SK-N-SH treated with all-trans-retinoic acid at 6 μM for 48 hours (cell line): ENCODE results near the gene PCBD2.

Source experiments
- ATAC-seq: fragments of 200-7000 bp; cut with Tn5 transposase; 3 replicates; pipeline ENCODE4 v1.9.1; 2020; ENCODE audit warnings: mild to moderate bottlenecking, moderate library complexity
- ARNTL ChIP-seq: fragments of 450-650 bp; formaldehyde crosslinking; IDR thresholded peaks from 2 replicates; pipeline ENCODE4 v1.5.0; 2020; ENCODE audit warnings: low read depth, mild to moderate bottlenecking, moderate library complexity, borderline replicate concordance
- BACH2 ChIP-seq: fragments of 250-450 bp; sonication (Bioruptor Pico); IDR thresholded peaks from 2 replicates; pipeline ENCODE4 v1.9.0; 2021; ENCODE audit warnings: mild to moderate bottlenecking, borderline replicate concordance
- CREB5 ChIP-seq: fragments of 250-450 bp; sonication (Bioruptor Pico); IDR thresholded peaks from 2 replicates; pipeline ENCODE4 v1.5.1; 2020; ENCODE audit warnings: low read depth, mild to moderate bottlenecking, moderate library complexity
- CSDC2 ChIP-seq: fragments of 250-450 bp; sonication (Bioruptor Pico); IDR thresholded peaks from 2 replicates; pipeline ENCODE4 v1.5.0; 2020; ENCODE audit warnings: mild to moderate bottlenecking, moderate library complexity
- CSRNP3 ChIP-seq: fragments of 250-450 bp; sonication (Bioruptor Pico); IDR thresholded peaks from 2 replicates; pipeline ENCODE4 v1.5.1; 2021; ENCODE audit warnings: mild to moderate bottlenecking, moderate library complexity
- ESRRG ChIP-seq: fragments of 250-450 bp; sonication (Bioruptor Pico); IDR thresholded peaks from 2 replicates; pipeline ENCODE4 v1.6.1; 2021; ENCODE audit warnings: mild to moderate bottlenecking
- GLIS3 ChIP-seq: fragments of 250-450 bp; sonication (Bioruptor Pico); IDR thresholded peaks from 2 replicates; pipeline ENCODE4 v1.5.0; 2020; ENCODE audit warnings: mild to moderate bottlenecking, moderate library complexity
- ISL1 ChIP-seq: fragments of 250-450 bp; sonication (Bioruptor Pico); IDR thresholded peaks from 2 replicates; pipeline ENCODE4 v2.1.2; 2022; ENCODE audit warnings: mild to moderate bottlenecking, moderate library complexity
- OSR1 ChIP-seq: fragments of 250-450 bp; sonication (Bioruptor Pico); IDR thresholded peaks from 2 replicates; pipeline ENCODE4 v1.8.0; 2022; ENCODE audit warnings: moderate library complexity, mild to moderate bottlenecking, inconsistent platforms
- PATZ1 ChIP-seq: fragments of 250-450 bp; sonication (Bioruptor Pico); IDR thresholded peaks from 2 replicates; pipeline ENCODE4 v1.8.0; 2020; ENCODE audit warnings: mild to moderate bottlenecking, moderate library complexity, borderline replicate concordance
- POU6F1 ChIP-seq: fragments of 250-450 bp; sonication (Bioruptor Pico); IDR thresholded peaks from 2 replicates; pipeline ENCODE4 v1.8.0; 2021; ENCODE audit warnings: low read depth, mild to moderate bottlenecking, moderate library complexity, borderline replicate concordance
- PPARA ChIP-seq: fragments of 250-450 bp; sonication (Bioruptor Pico); IDR thresholded peaks from 2 replicates; pipeline ENCODE4 v1.5.0; 2020; ENCODE audit warnings: mild to moderate bottlenecking, borderline replicate concordance
- RARB ChIP-seq: fragments of 250-450 bp; sonication (Bioruptor Pico); IDR thresholded peaks from 2 replicates; pipeline ENCODE4 v1.8.0; 2021; ENCODE audit warnings: mild to moderate bottlenecking, moderate library complexity
- SNAI2 ChIP-seq: fragments of 250-450 bp; sonication (Bioruptor Pico); IDR thresholded peaks from 2 replicates; pipeline ENCODE4 v1.5.0; 2020; ENCODE audit warnings: mild to moderate bottlenecking, moderate library complexity
- TOX ChIP-seq: fragments of 250-450 bp; sonication (Bioruptor Pico); IDR thresholded peaks from 2 replicates; pipeline ENCODE4 v1.8.0; 2021; ENCODE audit warnings: mild to moderate bottlenecking, moderate library complexity, borderline replicate concordance
- TSHZ2 ChIP-seq: fragments of 250-450 bp; sonication (Bioruptor Pico); IDR thresholded peaks from 2 replicates; pipeline ENCODE4 v1.5.0; 2020; ENCODE audit warnings: mild to moderate bottlenecking, moderate library complexity
- ZFP3 ChIP-seq: fragments of 250-450 bp; sonication (Bioruptor Pico); IDR thresholded peaks from 2 replicates; pipeline ENCODE4 v1.5.0; 2020; ENCODE audit warnings: mild to moderate bottlenecking, moderate library complexity
- ZNF565 ChIP-seq: fragments of 450-650 bp; formaldehyde crosslinking; conservative IDR thresholded peaks from 2 replicates; pipeline ENCODE4 v1.5.0; 2020; ENCODE audit warnings: low read depth, mild to moderate bottlenecking, moderate library complexity
- ZNF70 ChIP-seq: fragments of 450-650 bp; formaldehyde crosslinking; IDR thresholded peaks from 2 replicates; pipeline ENCODE4 v1.5.0; 2020; ENCODE audit warnings: mild to moderate bottlenecking, moderate library complexity
- ZNF8 ChIP-seq: fragments of 450-650 bp; formaldehyde crosslinking; IDR thresholded peaks from 2 replicates; pipeline ENCODE4 v1.5.0; 2020; ENCODE audit warnings: mild to moderate bottlenecking, moderate library complexity

The PCBD2 gene

GRCh38 chr5:134967607-134968006 lies 62.7 kb downstream of the PCBD2 start, which contains the start of gene CATSPER3:
CATSPER3 (plus strand) TSS chr5:134967907; CDS start chr5:134967992, 85 bp downstream.
- TF ChIP-seq TOX (CRISPR knock-in tag) = no peak
- no peak for TF ChIP-seq ISL1 (CRISPR knock-in tag)
- TF ChIP-seq RARB (CRISPR knock-in tag) = no peak
- TF ChIP-seq ZFP3 (CRISPR knock-in tag) = no peak
- TF ChIP-seq PATZ1 (CRISPR knock-in tag) = no peak
- TF ChIP-seq OSR1 (CRISPR knock-in tag) = no peak
- no peak for TF ChIP-seq CREB5 (CRISPR knock-in tag)
- no peak for TF ChIP-seq BACH2 (CRISPR knock-in tag)
- TF ChIP-seq GLIS3 (CRISPR knock-in tag) = no peak
- ATAC-seq = no peak

GRCh38 chr5:134968055-134968454 lies 63.1 kb downstream of the PCBD2 start:
- ATAC-seq = no peak
- no peak for TF ChIP-seq CSRNP3 (CRISPR knock-in tag)
- TF ChIP-seq ESRRG (CRISPR knock-in tag) = no peak
- TF ChIP-seq CSDC2 (CRISPR knock-in tag) = no peak
- TF ChIP-seq RARB (CRISPR knock-in tag) = no peak
- TF ChIP-seq SNAI2 (CRISPR knock-in tag) = no peak
- no peak for TF ChIP-seq PPARA (CRISPR knock-in tag)
- no peak for TF ChIP-seq ARNTL
- TF ChIP-seq ZFP3 (CRISPR knock-in tag) = no peak
- TF ChIP-seq PATZ1 (CRISPR knock-in tag) = no peak
- TF ChIP-seq ZNF565 (CRISPR knock-in tag) = no peak
- TF ChIP-seq OSR1 (CRISPR knock-in tag) = no peak
- TF ChIP-seq ISL1 (CRISPR knock-in tag) = no peak
- no peak for TF ChIP-seq POU6F1 (CRISPR knock-in tag)
- TF ChIP-seq CREB5 (CRISPR knock-in tag) = no peak
- no peak for TF ChIP-seq ZNF70
- TF ChIP-seq ZNF8 (CRISPR knock-in tag) = no peak
- no peak for TF ChIP-seq BACH2 (CRISPR knock-in tag)

- TF ChIP-seq BACH2 (CRISPR knock-in tag) (no peak), CSRNP3 (CRISPR knock-in tag) (no peak), TSHZ2 (CRISPR knock-in tag) (no peak), ZNF565 (CRISPR knock-in tag) (no peak)
Observed at GRCh38 chr5:134969166-134969565, 64.2 kb downstream of the PCBD2 start.

More at GRCh38 chr5:134969166-134969565, 64.2 kb downstream of the PCBD2 start:
- no peak for ATAC-seq
